B cell (primary cell): ENCODE data around the gene PIK3CB.

Experiments used
- EZH2 ChIP-seq: IDR thresholded peaks from 2 replicates; pipeline ENCODE4 v1.6.1; 2012; ENCODE audit warnings: borderline replicate concordance, low read depth, mild to moderate bottlenecking, moderate library complexity, low read length; ENCODE audit not compliant: insufficient read depth, poor library complexity, severe bottlenecking
- TF ChIP-seq, protein P1 (sequence below): fragments of 200-600 bp; IDR thresholded peaks from one replicate; pipeline ENCODE4 v1.8.0; 2022; ENCODE audit warnings: antibody characterized with exemption, mild to moderate bottlenecking

DNA sequence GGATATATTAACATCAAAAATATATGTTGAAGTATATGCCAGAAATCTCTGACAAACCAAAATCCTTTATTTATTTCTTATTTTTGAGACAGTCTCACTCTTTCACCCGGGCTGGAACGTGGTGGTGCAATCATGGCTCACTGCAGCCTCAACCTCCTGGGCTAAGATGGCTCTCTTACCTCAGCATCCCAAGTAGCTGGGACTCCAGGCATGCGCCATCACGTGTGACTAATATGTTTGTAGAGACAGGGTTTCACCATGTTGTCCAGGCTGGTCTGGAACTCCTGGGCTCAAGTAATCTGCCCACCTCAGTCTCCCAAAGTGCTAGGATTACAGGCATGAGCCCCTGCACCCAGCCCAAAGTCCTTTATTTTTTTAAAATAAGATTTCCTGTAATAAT lies 214.3 kb downstream of the PIK3CB start:
- TF ChIP-seq, protein P1, sequence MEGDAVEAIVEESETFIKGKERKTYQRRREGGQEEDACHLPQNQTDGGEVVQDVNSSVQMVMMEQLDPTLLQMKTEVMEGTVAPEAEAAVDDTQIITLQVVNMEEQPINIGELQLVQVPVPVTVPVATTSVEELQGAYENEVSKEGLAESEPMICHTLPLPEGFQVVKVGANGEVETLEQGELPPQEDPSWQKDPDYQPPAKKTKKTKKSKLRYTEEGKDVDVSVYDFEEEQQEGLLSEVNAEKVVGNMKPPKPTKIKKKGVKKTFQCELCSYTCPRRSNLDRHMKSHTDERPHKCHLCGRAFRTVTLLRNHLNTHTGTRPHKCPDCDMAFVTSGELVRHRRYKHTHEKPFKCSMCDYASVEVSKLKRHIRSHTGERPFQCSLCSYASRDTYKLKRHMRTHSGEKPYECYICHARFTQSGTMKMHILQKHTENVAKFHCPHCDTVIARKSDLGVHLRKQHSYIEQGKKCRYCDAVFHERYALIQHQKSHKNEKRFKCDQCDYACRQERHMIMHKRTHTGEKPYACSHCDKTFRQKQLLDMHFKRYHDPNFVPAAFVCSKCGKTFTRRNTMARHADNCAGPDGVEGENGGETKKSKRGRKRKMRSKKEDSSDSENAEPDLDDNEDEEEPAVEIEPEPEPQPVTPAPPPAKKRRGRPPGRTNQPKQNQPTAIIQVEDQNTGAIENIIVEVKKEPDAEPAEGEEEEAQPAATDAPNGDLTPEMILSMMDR: no peak
- TF ChIP-seq EZH2: no peak
